ENCODE results near the gene C10orf95.

- TF ChIP-seq ZNF274 (IDR thresholded peaks at IDR 0.05; ENCODE audit: low read length) (no peak), ZNF274 (tag by site-specific recombination; IDR thresholded peaks at IDR 0.05; ENCODE audit: borderline replicate concordance) (no peak), ZNF600 (tag by site-specific recombination; IDR thresholded peaks at IDR 0.05) (no peak), ZFP69B (tag by site-specific recombination; IDR thresholded peaks at IDR 0.05) (no peak), ZNF311 (tag by site-specific recombination; IDR thresholded peaks at IDR 0.05; ENCODE audit: borderline replicate concordance) (no peak), CTCF (tag by site-specific recombination; IDR thresholded peaks at IDR 0.05) (no peak), ZSCAN5A (tag by site-specific recombination; IDR thresholded peaks at IDR 0.05) (no peak), ZNF350 (tag by site-specific recombination; IDR thresholded peaks at IDR 0.05) (no peak), ZNF768 (tag by site-specific recombination; IDR thresholded peaks at IDR 0.05) (no peak), ZNF132 (tag by site-specific recombination; IDR thresholded peaks at IDR 0.05; ENCODE audit: borderline replicate concordance) (no peak), ZNF830 (tag by site-specific recombination; IDR thresholded peaks at IDR 0.05; ENCODE audit: low read depth) (no peak)
These were observed 27.9 kb downstream of the C10orf95 start for GRCh38 chr10:102423372-102423968.
